KMS-11 (cell line): ENCODE results near the gene CCDC28B.
A peak's percentile ranks its signal among the peaks of the same experiment; 100 is the strongest.

Experiments used
- H2AFZ ChIP-seq: fragments of 200-600 bp; sonication (generic); 2 replicates; pipeline ENCODE4 v1.6.1; 2016; ENCODE audit warnings: antibody characterized with exemption, mixed run types, low read depth
- H3K27ac ChIP-seq: fragments of 200-600 bp; sonication (generic); 2 replicates; pipeline ENCODE4 v1.6.1; 2016; ENCODE audit warnings: mild to moderate bottlenecking, mixed run types
- H3K27me3 ChIP-seq: fragments of 200-600 bp; sonication (generic); 2 replicates; pipeline ENCODE4 v1.6.1; 2017; ENCODE audit warnings: mild to moderate bottlenecking, low read depth, mixed run types, moderate library complexity; ENCODE audit not compliant: insufficient read depth
- H3K36me3 ChIP-seq: fragments of 200-600 bp; sonication (generic); 2 replicates; pipeline ENCODE4 v1.6.1; 2017; ENCODE audit warnings: mild to moderate bottlenecking, mixed run types; ENCODE audit not compliant: insufficient read depth
- H3K4me1 ChIP-seq: fragments of 200-600 bp; sonication (generic); 2 replicates; pipeline ENCODE4 v1.6.1; 2016; ENCODE audit warnings: mild to moderate bottlenecking, low read depth, mixed run types; ENCODE audit not compliant: poor library complexity, severe bottlenecking
- H3K4me2 ChIP-seq: fragments of 200-600 bp; sonication (generic); 2 replicates; pipeline ENCODE4 v1.7.0; 2016; ENCODE audit warnings: mild to moderate bottlenecking, mixed run types
- H3K4me3 ChIP-seq: fragments of 200-600 bp; sonication (generic); IDR thresholded peaks from 2 replicates; pipeline ENCODE4 v1.6.1; 2017; ENCODE audit warnings: low read depth, low read length, mixed read lengths; ENCODE audit not compliant: insufficient read depth
- H3K79me2 ChIP-seq: fragments of 200-600 bp; sonication (generic); 2 replicates; pipeline ENCODE4 v1.6.1; 2016; ENCODE audit warnings: low read depth, mixed run types; ENCODE audit not compliant: insufficient read depth
- H3K9ac ChIP-seq: fragments of 200-600 bp; sonication (generic); 2 replicates; pipeline ENCODE4 v1.6.1; 2016; ENCODE audit warnings: mild to moderate bottlenecking, mixed run types
- H4K20me1 ChIP-seq: fragments of 200-600 bp; sonication (generic); 2 replicates; pipeline ENCODE4 v1.6.1; 2016; ENCODE audit warnings: mild to moderate bottlenecking, mixed run types; ENCODE audit not compliant: insufficient read depth
- CTCF ChIP-seq: fragments of 200-600 bp; sonication (generic); conservative IDR thresholded peaks from 2 replicates; pipeline ENCODE4 v1.6.1; 2017; ENCODE audit warnings: low read depth, mild to moderate bottlenecking, antibody characterized with exemption, low read length, moderate library complexity, mixed read lengths

The CCDC28B gene

GRCh38 chr1:32179193-32179442 is 21.3 kb upstream of the CCDC28B start:
- Histone ChIP-seq H2AFZ (peak overlapping the region; percentile 62), H3K4me2 (peak overlapping the region; percentile 77), H3K79me2 (peaks cover 40% of the 10 kb centered on the region), H3K4me1 (peaks cover 60% of the 10 kb centered on the region), H3K4me3 (peak overlapping the region; percentile 36), H4K20me1 (no peaks in the 10 kb centered on the region), H3K27me3 (no peaks in the 10 kb centered on the region), H3K36me3 (peaks cover 14% of the 10 kb centered on the region; the same call in 1 of the 2 replicates), H3K27ac (peak overlapping the region; percentile 56), H3K9ac (peak overlapping the region; percentile 80; the same call in 1 of the 2 replicates)
- TF ChIP-seq CTCF: no peak

- Histone ChIP-seq H4K20me1 (no peaks in the 10 kb centered on the region), H3K79me2 (peaks cover 45% of the 10 kb centered on the region), H3K4me2 (peak within 1 kb of the TSS; percentile 79), H2AFZ (peak within 1 kb of the TSS; percentile 62), H3K27me3 (no peaks in the 10 kb centered on the region), H3K27ac (peak within 1 kb of the TSS; percentile 56), H3K36me3 (peaks cover 19% of the 10 kb centered on the region; the same call in 1 of the 2 replicates), H3K4me1 (peaks cover 65% of the 10 kb centered on the region), H3K4me3 (peak within 1 kb of the TSS; percentile 48), H3K9ac (peak within 1 kb of the TSS; percentile 80)
- TF ChIP-seq CTCF: no peak
Measured at GRCh38 chr1:32179443-32180185, 20.8 kb upstream of the CCDC28B start, which contains the start of gene TXLNA. TXLNA (plus strand) TSS chr1:32179675; CDS start chr1:32180346, 671 bp downstream.

DNA sequence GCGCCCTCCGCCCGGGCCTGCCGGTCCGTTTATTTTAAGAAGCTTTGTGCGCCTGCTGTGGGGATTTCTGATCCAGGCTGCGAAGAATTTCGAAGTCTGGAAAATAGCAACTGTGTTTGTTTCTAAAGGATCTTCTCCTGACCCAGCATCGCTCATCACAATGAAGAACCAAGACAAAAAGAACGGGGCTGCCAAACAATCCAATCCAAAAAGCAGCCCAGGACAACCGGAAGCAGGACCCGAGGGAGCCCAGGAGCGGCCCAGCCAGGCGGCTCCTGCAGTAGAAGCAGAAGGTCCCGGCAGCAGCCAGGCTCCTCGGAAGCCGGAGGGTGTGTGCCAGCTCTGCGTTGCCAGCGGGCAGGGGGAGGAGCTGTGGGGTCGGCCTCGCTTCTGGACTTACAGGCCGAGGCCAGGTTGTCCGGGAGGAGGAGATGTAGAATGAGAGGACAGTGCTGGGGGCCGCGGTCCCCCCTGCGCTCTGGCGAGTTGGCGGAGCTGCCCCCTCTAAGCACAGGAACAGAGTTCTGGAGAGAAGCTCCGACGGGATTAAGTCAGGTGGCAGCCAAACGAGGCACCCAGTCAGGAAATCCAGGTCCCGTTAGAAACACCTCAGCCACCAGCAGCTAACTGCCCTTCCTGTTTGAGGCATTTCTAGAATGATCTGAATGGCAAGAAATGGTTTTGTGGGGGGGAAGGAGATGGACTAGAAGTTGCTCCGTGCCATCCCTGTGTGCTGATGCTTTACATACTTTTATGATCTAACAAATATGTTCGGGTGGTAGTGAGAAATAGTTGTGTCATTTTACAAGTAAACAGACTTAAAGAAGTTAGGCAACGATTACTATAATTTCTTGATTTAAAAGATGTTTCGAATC is 20.0 kb upstream of the CCDC28B start:
- H3K79me2 ChIP-seq: peaks cover 51% of the 10 kb centered on the region
- H3K4me1 ChIP-seq: peaks cover 73% of the 10 kb centered on the region
- peak overlapping the region; percentile 48 for H3K4me3 ChIP-seq
- no peaks in the 10 kb centered on the region for H4K20me1 ChIP-seq
- H3K27me3 ChIP-seq: no peaks in the 10 kb centered on the region
- peak overlapping the region; percentile 79 for H3K4me2 ChIP-seq
- H3K9ac ChIP-seq: peak overlapping the region; percentile 80
- peak overlapping the region; percentile 56 for H3K27ac ChIP-seq
- TF ChIP-seq CTCF: no peak
- peaks cover 21% of the 10 kb centered on the region; the same call in 1 of the 2 replicates for H3K36me3 ChIP-seq
- peak overlapping the region; percentile 62; the same call in 1 of the 2 replicates for H2AFZ ChIP-seq

- peaks cover 25% of the 10 kb centered on the region; the same call in 1 of the 2 replicates for H3K36me3 ChIP-seq
- H3K79me2 ChIP-seq: peaks cover 57% of the 10 kb centered on the region
- no peak overlapping the region for H3K4me3 ChIP-seq
- no peaks in the 10 kb centered on the region for H4K20me1 ChIP-seq
- H2AFZ ChIP-seq: no peak overlapping the region
- TF ChIP-seq CTCF: no peak
- peaks cover 79% of the 10 kb centered on the region for H3K4me1 ChIP-seq
- peak overlapping the region; percentile 80; the same call in 1 of the 2 replicates for H3K9ac ChIP-seq
- peak overlapping the region; percentile 56; the same call in 1 of the 2 replicates for H3K27ac ChIP-seq
- H3K4me2 ChIP-seq: peak overlapping the region; percentile 79
- H3K27me3 ChIP-seq: no peaks in the 10 kb centered on the region
Measured at GRCh38 chr1:32181065-32181464, 19.3 kb upstream of the CCDC28B start.
